Keratinocyte (primary cell): ENCODE results near the gene VAV2. TPM values are rescaled to one million over a fixed set of nuclear protein-coding genes. Genes with fewer than 3 reads are reported as not detected.
"Not testable (repeated sequence)": the region's sequence is repeated elsewhere in the genome, so short reads cannot be mapped to it uniquely, and the experiment has no call there.

Experiments
- DNase-seq: peaks from one replicate; pipeline ENCODE4 v3.0.0-alpha.2; 2011; ENCODE audit warnings: low read depth, missing footprints, low spot score
- FAIRE-seq: peaks from 2 replicates; lab custom pipeline; 2011; peaks lifted over from hg19 to GRCh38; lab: Jason Lieb, UNC
- H2AFZ ChIP-seq: 2 replicates; pipeline ENCODE4 v1.6.0; 2012; ENCODE audit warnings: low read length, control low read depth, inconsistent platforms; ENCODE audit not compliant: control insufficient read depth
- H3K27ac ChIP-seq: 2 replicates; pipeline ENCODE4 v1.5.1; 2011; ENCODE audit warnings: low read length; ENCODE audit not compliant: control insufficient read depth, insufficient read depth
- H3K27me3 ChIP-seq: 3 replicates; pipeline ENCODE4 v1.6.0; 2011; ENCODE audit warnings: low read length; ENCODE audit not compliant: control insufficient read depth, insufficient read depth; ENCODE audit errors: extremely low read depth
- H3K36me3 ChIP-seq, 2 experiments: 2 replicates in 1 of 2; 3 replicates in 1 of 2; pipeline ENCODE4 v1.5.1; 2011; ENCODE audit warnings: low read length in 2 of 2, mild to moderate bottlenecking in 1 of 2; ENCODE audit not compliant: control insufficient read depth in 2 of 2, insufficient read depth in 2 of 2; ENCODE audit errors: extremely low read depth in 1 of 2
- H3K4me1 ChIP-seq: 3 replicates; pipeline ENCODE4 v1.5.1; 2011; ENCODE audit warnings: low read length; ENCODE audit not compliant: control insufficient read depth, insufficient read depth; ENCODE audit errors: extremely low read depth
- H3K4me2 ChIP-seq: 3 replicates; pipeline ENCODE4 v1.6.0; 2011; ENCODE audit warnings: low read depth, low read length; ENCODE audit not compliant: control insufficient read depth, insufficient read depth; ENCODE audit errors: extremely low read depth
- H3K4me3 ChIP-seq, 3 experiments: fragments of 200-600 bp in 1 of 3; sonication (generic) in 1 of 3; 2 replicates in 2 of 3; 3 replicates in 1 of 3; pipeline ENCODE4 v1.5.1; 2011 to 2016; ENCODE audit warnings: low read length in 3 of 3, mild to moderate bottlenecking in 3 of 3, control low read depth in 2 of 3, inconsistent platforms in 1 of 3, low read depth in 1 of 3, mixed read lengths in 1 of 3, mixed run types in 1 of 3, moderate library complexity in 1 of 3; ENCODE audit not compliant: control insufficient read depth in 2 of 3, insufficient read depth in 2 of 3; ENCODE audit errors: extremely low read depth in 1 of 3
- H3K79me2 ChIP-seq: 2 replicates; pipeline ENCODE4 v1.6.0; 2012; ENCODE audit warnings: low read length; ENCODE audit not compliant: control insufficient read depth, insufficient read depth
- H3K9ac ChIP-seq: 3 replicates; pipeline ENCODE4 v1.6.0; 2011; ENCODE audit warnings: low read length; ENCODE audit not compliant: control insufficient read depth, insufficient read depth; ENCODE audit errors: extremely low read depth
- H3K9me1 ChIP-seq: 3 replicates; pipeline ENCODE4 v1.6.0; 2011; ENCODE audit warnings: low read length; ENCODE audit not compliant: control insufficient read depth, insufficient read depth; ENCODE audit errors: extremely low read depth
- H3K9me3 ChIP-seq: 2 replicates; pipeline ENCODE4 v1.5.1; 2012; ENCODE audit warnings: low read depth, low read length; ENCODE audit not compliant: control insufficient read depth
- H4K20me1 ChIP-seq: 3 replicates; pipeline ENCODE4 v1.6.0; 2011; ENCODE audit warnings: low read length; ENCODE audit not compliant: control insufficient read depth, insufficient read depth; ENCODE audit errors: extremely low read depth
- EZH2 ChIP-seq: IDR thresholded peaks from one replicate; pipeline ENCODE4 v1.6.1; 2012; ENCODE audit warnings: inconsistent platforms, mild to moderate bottlenecking, low read length, moderate library complexity
- dilution Hi-C: fragments of 300-500 bp; cut with MboI; formaldehyde crosslinking; loops from one replicate; pipeline ENCODE4 v1.7.0; 2020; ENCODE audit warnings: low sequenced_read_pairs; ENCODE audit not compliant: extremely low pct_ligation_motif_present
- polyA plus RNA-seq, 5 experiments: library from polyadenylated mRNA; depleted of rRNA in 3 of 5; stranded (reverse) in 3 of 5; stranded (forward) in 1 of 5; unstranded in 1 of 5; fragments of >200 nt; gene quantifications; 1 replicate in 1 of 5; 2 replicates in 3 of 5; 3 replicates in 1 of 5; pipeline versions ENCODE4 v1.2.1 to v1.2.3, GENCODE V29; 2011 to 2012; ENCODE audit warnings: missing spikeins in 2 of 5, low read depth in 1 of 5, low replicate concordance in 1 of 5
- TF ChIP-seq, protein P1 (sequence below), 3 experiments: IDR thresholded peaks in 1 of 3; conservative IDR thresholded peaks in 1 of 3; optimal IDR thresholded peaks in 1 of 3; 2 replicates in 2 of 3; 3 replicates in 1 of 3; pipeline versions ENCODE3 to v1.5.1; 2011; ENCODE audit warnings: low read length in 3 of 3, mild to moderate bottlenecking in 3 of 3, moderate library complexity in 2 of 3, control low read depth in 1 of 3, inconsistent platforms in 1 of 3; ENCODE audit not compliant: insufficient read depth in 2 of 3; ENCODE audit errors: extremely low read depth in 1 of 3

VAV2 gene
- polyA plus RNA-seq, 1 donor (not counting 4 experiments of a cell fraction or from before 2014, with no cell fraction given) = 16.4 TPM

DNA sequence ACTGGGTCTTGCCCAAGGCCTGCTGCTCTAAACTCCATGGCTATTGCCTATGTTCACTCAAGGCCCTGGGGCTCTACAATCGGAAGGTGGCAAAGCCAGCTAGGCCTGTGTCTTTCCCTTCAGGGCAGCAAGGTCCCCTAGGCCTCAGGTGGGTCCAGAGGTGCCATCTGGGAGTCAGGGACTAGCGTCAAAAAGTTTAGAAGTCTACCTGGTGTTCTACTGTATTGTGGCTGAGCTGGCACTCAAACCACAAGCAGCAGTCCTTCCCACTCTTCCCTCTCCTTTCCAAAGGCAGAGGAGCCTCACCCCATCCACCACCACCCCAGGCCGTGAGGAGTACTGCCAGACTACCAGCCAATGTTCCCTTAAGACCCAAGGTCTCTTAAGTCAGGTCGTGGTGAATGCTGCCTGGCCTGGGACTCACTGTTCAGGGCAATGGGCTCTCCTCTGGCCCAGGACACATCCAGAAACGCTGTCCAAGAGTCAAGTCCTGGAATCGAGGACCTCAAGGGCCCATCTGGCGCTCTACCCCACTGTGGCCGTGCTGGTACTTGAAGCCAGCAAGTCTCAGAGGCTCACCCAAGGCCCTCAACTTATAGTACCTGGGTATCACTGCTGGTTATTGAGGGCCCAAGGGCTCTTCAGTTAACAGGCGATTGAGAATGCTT, 241.0 kb downstream of the VAV2 start:
- Histone ChIP-seq H3K9me3 (no peaks in the 10 kb centered on the region), H3K27ac (no peak overlapping the region), H3K36me3 (no peaks in the 10 kb centered on the region), H3K4me3 (no peak overlapping the region), H3K4me1 (no peaks in the 10 kb centered on the region), H3K9ac (no peak overlapping the region), H3K9me1 (no peaks in the 10 kb centered on the region), H4K20me1 (no peaks in the 10 kb centered on the region), H3K79me2 (no peaks in the 10 kb centered on the region), H3K27me3 (no peaks in the 10 kb centered on the region), H2AFZ (no peak overlapping the region), H3K4me2 (no peak overlapping the region)
- TF ChIP-seq, protein P1, sequence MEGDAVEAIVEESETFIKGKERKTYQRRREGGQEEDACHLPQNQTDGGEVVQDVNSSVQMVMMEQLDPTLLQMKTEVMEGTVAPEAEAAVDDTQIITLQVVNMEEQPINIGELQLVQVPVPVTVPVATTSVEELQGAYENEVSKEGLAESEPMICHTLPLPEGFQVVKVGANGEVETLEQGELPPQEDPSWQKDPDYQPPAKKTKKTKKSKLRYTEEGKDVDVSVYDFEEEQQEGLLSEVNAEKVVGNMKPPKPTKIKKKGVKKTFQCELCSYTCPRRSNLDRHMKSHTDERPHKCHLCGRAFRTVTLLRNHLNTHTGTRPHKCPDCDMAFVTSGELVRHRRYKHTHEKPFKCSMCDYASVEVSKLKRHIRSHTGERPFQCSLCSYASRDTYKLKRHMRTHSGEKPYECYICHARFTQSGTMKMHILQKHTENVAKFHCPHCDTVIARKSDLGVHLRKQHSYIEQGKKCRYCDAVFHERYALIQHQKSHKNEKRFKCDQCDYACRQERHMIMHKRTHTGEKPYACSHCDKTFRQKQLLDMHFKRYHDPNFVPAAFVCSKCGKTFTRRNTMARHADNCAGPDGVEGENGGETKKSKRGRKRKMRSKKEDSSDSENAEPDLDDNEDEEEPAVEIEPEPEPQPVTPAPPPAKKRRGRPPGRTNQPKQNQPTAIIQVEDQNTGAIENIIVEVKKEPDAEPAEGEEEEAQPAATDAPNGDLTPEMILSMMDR (optimal IDR thresholded peaks at IDR 0.05 in 1 of 3, IDR thresholded peaks at IDR 0.05 in 1 of 3, conservative IDR thresholded peaks at IDR 0.05 in 1 of 3; ENCODE audit: extremely low read depth in 1 of 3, insufficient read depth in 2 of 3, low read length in 3 of 3) = no peak
- no peak for TF ChIP-seq EZH2
- dilution Hi-C loops = no loop called here
- DNase-seq (no peak), FAIRE-seq (no peak)

GRCh38 chr9:133747309-133747708, 244.8 kb downstream of the VAV2 start:
- dilution Hi-C loops = no loop called here
- Histone ChIP-seq H3K36me3 (no peaks in the 10 kb centered on the region), H3K27me3 (no peaks in the 10 kb centered on the region), H3K9me1 (no peaks in the 10 kb centered on the region), H2AFZ (no peak overlapping the region), H3K4me3 (no peak overlapping the region), H3K4me2 (no peak overlapping the region), H3K9me3 (no peaks in the 10 kb centered on the region), H3K79me2 (no peaks in the 10 kb centered on the region), H4K20me1 (no peaks in the 10 kb centered on the region), H3K27ac (no peak overlapping the region), H3K9ac (no peak overlapping the region), H3K4me1 (no peaks in the 10 kb centered on the region)
- DNase-seq (no peak), FAIRE-seq (no peak)
- TF ChIP-seq EZH2 = no peak
- TF ChIP-seq, protein P1 (optimal IDR thresholded peaks at IDR 0.05 in 1 of 3, IDR thresholded peaks at IDR 0.05 in 1 of 3, conservative IDR thresholded peaks at IDR 0.05 in 1 of 3; ENCODE audit: extremely low read depth in 1 of 3, insufficient read depth in 2 of 3, low read length in 3 of 3) = no peak

DNA sequence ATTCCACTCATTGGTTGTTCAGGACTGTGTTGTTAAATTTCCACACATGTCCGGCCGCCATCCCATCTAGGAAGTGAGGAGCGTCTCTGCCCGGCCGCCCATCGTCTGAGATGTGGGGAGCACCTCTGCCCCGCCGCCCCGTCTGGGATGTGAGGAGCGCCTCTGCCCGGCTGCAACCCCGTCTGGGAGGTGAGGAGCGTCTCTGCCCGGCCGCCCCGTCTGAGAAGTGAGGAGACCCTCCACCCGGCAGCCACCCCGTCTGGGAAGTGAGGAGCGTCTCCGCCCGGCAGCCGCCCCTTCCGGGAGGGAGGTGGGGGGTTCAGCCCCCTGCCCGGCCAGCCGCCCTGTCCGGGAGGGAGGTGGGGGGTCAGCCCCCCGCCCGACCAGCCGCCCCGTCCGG, 247.6 kb downstream of the VAV2 start:
- DNase-seq, H2AFZ ChIP-seq, FAIRE-seq, H3K9ac ChIP-seq, H3K36me3 ChIP-seq, H3K4me3 ChIP-seq, H3K27me3 ChIP-seq, H3K4me1 ChIP-seq, H3K79me2 ChIP-seq, H3K4me2 ChIP-seq, H3K9me1 ChIP-seq, H4K20me1 ChIP-seq, H3K27ac ChIP-seq, dilution Hi-C loops, H3K9me3 ChIP-seq: not testable (repeated sequence)
